Peyer's patch (tissue), 4 donors: Measurements from ENCODE around the gene ZNF283.

ENCODE experiments used
- CTCF ChIP-seq, 6 experiments: fragments of 450-650 bp in 4 of 6; fragments of 200-600 bp in 2 of 6; sonication (generic) in 1 of 6; IDR thresholded peaks; one replicate each; pipeline ENCODE4 v1.5.1; 2017 to 2019; ENCODE audit warnings: antibody characterized with exemption in 6 of 6, mild to moderate bottlenecking in 3 of 6, moderate library complexity in 1 of 6
- POLR2A ChIP-seq, 2 donors: fragments of 450-650 bp; IDR thresholded peaks; one replicate each; pipeline ENCODE4 v1.5.1; 2017; ENCODE audit warnings: antibody characterized with exemption in 2 of 2, mild to moderate bottlenecking in 2 of 2, moderate library complexity in 2 of 2

- TF ChIP-seq CTCF (IDR thresholded peaks at IDR 0.05) (no peak), POLR2A (IDR thresholded peaks at IDR 0.05) (no peak)
These were observed 21.7 kb downstream of the ZNF283 start for GRCh38 chr19:43848821-43849220.
